Limb (tissue), 2 donors: ENCODE results near the gene NISCH.

ENCODE experiments used
- DNase-seq, 2 donors: peaks; one replicate each; pipeline ENCODE4 v3.0.0-alpha.2; 2016; ENCODE audit errors: extremely low spot score in 2 of 2

Gene NISCH

DNA sequence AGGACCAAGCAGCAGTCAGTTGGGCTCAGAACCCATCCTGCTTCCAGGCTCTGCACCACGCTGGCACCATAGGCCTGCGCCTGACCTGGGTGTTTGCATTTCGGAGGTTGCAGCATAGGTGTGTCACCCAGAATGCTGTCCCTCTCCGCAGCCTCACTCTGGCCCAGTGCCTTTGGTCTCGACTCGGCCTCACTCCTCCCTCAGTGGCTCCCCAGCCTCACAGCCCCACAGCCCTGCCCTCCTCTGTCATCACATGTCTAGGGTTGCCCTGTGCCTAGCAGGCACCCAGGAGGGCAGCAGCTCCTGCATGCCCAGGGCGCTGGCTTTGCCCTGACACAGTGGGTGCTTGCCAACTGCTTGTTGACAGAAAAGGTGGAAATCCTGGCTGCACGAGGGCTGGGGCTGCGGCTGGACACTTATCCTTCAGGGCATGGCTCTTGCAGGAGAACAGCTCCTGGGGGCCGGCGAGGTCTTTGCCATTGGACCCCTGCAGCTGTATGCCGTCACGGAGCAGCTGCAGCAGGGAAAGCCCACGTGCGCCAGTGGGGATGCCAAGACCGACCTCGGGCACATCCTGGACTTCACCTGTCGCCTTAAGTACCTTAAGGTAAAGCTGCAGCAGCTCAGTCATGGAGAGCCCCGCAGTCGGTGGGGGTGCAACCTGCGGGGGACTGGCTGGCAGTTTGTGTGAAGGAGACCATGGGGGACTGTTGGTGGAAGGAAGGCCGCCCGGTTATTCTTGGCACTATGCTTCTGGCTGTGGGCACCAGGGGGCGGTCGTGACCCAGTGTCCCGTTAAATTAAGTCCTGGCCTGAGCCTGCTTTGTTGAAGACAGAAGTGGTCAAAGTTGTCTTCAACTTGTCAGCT, 16.2 kb downstream of the NISCH start:
- peak in 1 of 2 donors; percentile 61 for DNase-seq

DNA sequence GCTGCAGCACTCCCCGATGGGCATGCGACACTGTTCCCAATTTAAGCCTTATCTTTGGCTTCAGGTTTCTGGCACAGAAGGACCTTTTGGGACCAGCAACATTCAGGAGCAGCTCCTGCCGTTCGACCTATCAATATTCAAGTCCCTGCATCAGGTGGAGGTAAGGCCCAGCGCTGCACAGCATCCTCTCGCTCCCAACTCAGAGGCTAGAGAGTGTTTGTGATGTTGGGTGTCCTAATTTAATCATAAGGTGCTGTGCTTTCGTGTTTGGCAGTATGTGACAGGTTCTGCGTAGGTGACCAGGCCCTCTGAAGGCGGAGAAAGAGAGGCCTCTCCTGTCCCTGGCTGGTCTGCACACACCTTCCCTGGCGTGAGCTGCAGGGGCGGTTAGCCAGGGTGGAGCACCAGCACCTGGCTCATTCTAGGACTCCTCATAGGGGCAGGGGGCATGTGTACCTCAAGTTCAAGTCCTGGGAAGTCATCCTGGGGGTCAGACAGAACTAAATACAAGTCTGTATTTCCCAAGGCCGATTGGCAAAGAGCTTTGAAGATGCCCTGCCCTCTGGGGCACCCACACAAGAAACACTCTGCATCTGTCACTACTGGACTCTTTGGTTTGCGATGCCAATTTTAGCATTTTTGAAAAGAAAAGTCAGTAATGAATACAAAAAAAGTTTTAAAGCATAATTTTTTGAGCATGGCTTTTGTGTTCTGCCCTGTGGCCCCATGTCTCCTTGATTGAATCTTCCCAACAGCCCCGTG, 17.0 kb downstream of the NISCH start:
- DNase-seq = no peak

DNA sequence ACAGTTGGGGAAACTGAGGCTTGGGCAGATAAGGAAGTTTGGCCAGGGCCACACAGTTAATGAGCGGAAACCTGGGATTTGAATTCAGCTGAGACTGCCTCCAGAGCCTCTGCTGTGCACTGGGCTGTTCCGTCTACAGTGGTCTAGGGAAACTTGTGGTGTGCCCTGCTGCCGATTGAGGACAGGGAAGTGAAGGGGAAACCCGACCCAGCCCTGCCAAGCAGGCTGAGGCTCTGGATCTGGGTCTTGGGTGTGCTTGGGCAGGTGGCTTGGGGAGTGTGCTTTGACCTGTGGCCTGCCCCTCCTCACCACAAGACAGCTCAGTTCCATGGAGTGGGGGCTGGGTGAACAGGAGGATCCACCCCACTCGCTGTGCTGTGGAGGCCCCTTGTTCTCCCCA, 17.6 kb downstream of the NISCH start:
- DNase-seq = no peak

DNA sequence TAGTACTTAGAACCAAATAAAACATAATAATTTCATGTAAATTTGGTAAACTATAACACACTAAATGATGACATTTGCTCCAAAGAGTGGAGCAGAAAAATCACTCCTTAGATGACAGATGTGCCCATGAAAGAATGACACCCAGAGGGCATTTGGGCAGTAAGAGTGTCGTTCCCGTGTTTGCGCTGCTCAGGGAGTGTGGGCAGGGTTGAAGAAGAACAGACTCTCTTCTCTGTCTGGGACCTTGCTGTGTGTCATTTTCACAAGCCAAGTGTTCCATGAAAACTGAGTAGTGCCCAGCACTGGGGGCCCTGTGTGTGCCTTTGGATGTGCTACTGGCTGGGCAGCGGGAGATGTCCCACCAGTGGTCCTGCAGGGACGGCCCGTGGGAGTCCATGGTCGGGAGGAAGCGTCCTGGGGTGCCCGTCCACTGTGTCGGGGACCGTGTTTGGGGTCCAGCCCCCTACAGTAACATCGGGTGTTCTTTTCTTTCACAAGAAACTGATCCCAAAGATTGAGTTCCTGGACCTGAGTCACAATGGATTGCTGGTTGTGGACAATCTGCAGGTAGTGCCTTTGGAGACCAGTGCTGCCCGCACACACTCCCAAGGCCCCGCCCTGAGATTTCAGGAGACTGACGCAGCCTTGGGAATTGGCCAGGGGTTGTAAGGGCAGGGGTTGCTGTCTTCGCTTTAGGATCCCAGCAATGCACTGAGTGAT, 21.8 kb downstream of the NISCH start:
- no peak for DNase-seq

DNA sequence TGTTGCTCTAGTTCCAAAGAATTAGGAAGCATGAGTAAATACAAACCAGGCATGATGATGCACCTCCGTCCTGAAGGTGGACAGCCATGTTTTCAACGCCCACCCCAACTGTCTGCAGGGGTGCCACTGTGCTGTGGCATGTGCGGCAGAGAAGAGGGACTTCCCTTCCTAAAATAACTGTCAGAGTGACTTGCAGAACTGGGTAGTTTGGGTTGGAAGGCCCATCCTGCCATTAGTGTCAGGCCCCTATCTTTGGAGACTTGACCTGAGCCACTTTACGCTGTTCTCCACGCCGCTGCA, 22.3 kb downstream of the NISCH start:
- DNase-seq = no peak

DNA sequence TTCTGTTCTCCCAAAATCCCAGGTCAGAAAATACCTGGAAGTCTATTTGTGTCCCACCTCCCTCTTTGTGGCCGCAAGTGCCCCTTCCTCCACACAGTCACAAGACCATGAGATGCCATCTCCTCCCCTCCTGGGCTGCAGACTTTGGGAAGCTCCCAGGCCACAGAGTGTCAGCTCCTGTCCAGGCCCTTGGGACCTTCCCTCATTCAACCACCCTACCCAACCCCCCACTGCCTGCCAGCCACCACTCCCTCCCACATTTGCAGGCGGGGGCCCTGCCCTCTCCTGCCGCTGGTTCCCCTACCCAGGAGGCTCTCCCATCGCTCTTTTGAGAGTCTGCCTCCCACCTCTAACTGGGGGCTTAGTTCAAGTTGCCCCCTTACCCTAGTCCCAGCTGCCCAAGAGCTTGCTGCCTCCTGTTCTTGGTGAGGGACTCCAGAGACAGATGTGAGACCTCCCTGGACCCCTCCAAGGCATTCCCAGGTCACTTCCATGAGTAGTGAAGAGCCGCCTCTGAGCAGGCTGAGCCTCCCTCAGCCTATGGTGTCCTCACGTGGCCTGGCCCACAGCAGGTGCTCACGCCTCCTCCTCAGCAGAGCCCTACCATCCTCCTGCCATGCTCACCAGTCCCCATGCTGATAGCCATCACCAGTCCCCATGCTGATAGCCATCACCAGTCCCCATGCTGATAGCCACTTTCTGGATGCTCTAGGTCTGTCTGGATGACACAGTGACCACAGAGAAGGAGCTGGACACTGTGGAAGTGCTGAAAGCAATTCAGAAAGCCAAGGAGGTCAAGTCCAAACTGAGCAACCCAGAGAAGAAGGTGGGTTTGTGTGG, 23.9 kb downstream of the NISCH start:
- DNase-seq = no peak

DNA sequence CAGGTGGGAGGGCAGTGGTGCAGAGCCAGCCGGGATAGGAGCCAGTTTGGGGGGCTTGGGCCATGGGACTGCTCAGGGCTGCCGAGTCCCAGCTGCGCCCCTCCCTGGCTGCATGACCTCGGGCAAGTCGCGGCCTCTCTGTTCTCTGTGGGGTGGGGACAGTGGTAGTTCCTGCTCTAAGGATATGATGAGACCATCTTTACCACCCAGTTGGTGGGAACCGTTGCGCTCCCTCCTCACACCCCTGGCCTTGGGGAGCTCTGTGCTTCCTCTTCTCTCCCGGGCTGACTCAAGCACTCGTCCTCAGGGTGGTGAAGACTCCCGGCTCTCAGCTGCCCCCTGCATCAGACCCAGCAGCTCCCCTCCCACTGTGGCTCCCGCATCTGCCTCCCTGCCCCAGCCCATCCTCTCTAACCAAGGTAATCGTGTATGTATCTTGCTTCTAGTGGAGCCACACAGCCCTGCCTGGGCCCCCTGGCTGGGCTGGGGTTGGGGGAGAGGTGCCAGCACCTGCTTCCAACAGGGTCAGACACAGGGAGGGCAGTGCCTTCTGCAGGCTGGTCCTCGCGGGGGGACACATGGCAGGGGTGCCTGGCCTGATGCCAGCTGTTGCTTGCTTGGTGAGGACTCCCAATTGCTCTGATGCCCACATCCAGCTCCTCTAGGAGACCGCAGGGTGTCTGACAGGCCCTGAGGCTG, 24.6 kb downstream of the NISCH start:
- no peak for DNase-seq

DNA sequence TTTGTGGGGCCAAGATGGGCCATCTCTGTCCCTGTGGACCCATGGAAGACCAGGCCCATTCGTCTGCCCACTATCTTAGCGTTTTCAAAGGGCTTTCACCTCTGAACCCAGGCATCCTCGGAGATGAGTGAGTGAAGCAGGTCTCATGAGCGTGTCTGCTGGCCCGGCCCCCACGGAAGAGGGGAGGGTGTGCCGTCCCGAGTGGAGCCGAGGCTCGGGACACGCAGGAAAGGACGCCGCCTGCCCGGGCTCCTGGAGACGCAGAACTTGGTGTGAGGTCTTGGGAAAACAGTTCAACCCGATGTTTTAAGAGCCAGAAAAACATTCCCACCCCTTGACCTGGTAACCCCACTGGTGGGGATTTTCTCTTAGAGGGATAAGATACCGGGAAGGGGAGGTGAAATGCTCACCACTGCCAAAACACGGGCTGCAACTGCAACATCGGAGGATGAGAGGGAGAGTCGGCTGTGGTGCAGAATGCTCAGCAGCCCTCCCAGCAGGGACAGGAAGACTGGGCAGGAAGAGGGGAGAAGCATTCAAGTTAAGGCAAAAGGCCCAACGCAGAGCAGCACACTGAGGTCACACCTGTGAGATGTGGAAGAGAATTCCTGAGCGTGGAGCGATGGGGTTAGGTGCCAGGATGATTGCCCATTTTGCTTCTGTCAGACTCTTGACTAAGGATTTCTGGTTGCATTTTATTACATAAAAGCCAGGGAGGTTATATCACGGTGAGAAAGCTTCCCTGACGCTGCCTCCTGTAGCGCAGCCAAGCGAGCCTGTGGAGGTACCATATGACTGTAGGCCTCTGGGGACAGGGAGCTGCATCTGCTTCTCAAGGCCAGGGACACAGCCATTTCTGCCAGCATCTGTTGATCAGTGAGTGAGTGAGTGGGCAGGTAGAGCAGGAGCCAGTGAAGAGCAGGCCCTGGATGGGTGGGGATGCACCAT, 25.6 kb downstream of the NISCH start:
- no peak for DNase-seq

DNA sequence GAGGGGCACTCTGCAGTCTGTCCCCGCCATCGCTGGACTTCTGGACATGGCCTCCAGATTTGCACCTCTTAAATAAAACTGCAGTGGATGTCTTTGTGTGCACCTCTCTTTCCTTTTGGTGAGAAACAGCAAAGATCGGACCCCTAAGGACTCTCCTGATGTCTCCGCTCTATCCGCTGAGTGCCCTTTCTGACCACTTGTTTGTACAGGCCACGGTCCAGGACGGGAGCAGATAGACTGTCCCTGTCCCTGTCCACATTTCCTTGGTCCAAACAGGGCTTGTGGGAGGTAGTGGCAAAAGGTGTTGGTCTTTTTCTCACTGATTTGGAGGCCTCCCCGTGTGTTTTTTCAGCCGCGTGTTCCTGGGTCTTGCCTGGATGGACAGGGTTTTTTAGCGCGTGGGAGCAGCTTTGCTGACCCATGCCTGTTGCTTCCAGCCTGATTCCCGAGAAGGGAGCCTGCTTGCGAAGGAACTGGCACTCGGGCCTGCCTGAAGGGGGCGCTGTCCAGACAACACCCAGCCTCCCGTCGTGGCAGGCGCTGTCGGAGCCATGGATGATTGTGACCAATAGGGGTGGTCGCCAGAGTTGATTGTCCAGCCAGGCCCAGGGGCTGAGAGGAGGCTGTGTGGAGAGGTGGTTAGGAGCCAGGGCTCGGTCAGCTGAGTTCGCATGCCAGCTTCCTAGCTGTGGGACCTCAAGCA, 26.6 kb downstream of the NISCH start:
- DNase-seq = no peak

DNA sequence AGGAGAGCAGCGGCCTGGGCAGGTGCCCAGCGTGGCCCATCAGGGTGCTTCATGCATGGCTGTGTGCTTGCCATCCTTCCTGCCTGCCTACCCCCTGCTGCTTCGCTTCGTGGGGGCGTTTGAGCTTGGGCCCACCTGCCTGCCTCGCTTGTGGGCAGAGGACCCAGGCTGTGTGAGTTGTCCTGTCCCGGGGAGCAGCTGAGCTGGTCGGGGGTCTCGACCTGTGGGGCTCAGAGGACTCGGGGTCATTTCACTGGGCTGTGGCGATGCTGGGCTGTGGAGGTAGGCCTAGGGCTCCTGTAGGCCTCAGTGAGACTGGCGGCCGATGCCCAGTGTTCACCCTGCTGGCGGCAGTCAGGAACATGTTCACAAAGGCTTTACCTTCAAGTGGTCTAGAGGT, 27.7 kb downstream of the NISCH start:
- no peak for DNase-seq

DNA sequence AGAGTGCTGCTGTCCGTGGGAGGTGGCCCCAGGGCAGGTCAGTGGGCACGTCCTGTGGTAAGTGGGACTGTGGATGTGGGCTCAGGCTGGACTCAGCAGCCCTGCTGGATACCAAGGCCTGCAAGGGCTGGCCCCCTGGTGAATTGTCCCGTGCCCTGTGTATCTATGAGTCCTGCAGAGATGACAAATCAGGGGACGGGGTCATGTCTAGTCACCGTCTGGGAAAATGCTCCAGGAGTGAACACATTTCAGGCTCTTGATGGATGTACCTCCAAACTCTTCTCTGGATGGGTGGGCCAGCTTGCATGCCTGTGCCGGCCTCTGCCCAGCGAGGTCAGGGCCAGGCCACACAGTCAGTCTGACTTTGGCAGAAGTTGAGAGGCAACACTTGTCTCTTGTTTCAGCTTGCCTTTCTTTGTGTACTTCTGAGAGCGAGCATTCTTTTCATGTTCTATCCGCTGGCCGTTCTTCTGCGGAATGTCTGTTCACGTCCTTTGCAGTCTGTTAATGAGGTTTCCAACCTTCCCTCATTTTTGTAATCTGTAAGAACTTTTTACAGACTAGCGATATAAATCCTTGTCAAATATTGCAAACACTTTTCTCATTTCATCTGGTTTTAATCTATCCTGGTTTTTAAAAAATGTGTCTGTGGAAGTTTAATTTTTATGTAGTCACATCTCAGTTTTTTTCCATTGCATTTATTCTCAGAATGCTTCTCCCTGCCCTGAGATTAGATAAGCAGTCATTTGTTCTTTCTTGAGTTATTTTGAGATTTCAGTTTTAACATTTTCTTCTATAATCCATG, 28.4 kb downstream of the NISCH start:
- DNase-seq = peak in 1 of 2 donors; percentile 38

DNA sequence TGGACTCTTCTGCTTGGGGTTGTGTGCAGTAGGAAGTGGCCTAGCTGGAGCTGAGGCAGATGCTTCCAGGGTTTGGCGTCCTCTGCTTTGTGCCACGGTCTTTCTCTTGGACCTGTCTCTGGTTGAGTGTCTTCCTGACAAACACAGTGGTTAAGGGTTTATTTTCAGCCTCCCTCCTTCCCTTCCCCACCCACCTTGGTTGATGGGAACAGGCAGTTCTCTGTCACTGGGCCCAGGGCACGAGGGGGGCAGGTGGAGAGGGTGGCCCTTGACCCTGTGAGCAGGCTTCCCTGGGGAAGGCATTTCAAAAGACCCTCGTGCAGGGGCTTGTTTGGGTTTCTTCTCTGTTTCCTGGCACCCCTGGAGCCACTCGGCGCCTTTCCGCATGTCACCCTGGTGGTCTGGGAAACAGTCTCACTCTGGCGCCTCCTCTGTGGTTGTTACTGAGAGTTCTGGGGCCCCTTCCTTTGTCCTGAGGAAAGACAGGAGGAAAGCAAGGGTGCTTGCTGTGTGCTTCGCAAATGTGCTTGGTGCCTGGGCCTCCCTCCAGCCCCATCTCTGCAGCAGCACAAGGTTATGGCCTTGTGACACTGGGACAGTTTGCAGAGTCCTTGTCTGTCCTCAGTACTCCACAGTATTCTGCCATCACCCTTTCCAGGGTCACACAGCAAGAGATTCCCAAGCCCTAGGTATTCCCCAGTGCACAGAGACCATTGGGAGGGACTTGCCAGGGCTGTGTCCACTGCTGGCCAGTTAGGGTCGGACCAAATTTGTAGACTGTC, 29.5 kb downstream of the NISCH start:
- no peak for DNase-seq

DNA sequence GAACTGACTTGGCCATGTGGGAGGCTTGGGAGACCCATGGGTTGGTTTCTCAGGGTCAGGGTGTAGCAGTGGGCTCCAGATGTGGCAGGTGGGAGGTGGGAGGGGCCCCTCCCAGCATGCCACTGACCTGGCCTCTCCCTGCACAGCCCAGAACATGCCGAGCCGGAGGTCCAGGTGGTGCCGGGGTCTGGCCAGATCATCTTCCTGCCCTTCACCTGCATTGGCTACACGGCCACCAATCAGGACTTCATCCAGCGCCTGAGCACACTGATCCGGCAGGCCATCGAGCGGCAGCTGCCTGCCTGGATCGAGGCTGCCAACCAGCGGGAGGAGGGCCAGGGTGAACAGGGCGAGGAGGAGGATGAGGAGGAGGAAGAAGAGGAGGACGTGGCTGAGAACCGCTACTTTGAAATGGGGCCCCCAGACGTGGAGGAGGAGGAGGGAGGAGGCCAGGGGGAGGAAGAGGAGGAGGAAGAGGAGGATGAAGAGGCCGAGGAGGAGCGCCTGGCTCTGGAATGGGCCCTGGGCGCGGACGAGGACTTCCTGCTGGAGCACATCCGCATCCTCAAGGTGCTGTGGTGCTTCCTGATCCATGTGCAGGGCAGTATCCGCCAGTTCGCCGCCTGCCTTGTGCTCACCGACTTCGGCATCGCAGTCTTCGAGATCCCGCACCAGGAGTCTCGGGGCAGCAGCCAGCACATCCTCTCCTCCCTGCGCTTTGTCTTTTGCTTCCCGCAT, 31.8 kb downstream of the NISCH start:
- DNase-seq = no peak

DNA sequence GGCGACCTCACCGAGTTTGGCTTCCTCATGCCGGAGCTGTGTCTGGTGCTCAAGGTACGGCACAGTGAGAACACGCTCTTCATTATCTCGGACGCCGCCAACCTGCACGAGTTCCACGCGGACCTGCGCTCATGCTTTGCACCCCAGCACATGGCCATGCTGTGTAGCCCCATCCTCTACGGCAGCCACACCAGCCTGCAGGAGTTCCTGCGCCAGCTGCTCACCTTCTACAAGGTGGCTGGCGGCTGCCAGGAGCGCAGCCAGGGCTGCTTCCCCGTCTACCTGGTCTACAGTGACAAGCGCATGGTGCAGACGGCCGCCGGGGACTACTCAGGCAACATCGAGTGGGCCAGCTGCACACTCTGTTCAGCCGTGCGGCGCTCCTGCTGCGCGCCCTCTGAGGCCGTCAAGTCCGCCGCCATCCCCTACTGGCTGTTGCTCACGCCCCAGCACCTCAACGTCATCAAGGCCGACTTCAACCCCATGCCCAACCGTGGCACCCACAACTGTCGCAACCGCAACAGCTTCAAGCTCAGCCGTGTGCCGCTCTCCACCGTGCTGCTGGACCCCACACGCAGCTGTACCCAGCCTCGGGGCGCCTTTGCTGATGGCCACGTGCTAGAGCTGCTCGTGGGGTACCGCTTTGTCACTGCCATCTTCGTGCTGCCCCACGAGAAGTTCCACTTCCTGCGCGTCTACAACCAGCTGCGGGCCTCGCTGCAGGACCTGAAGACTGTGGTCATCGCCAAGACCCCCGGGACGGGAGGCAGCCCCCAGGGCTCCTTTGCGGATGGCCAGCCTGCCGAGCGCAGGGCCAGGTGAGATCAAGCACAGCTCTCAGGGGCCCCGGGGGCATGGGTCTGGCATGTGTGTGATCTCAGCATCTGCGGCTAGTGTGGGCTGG, 32.6 kb downstream of the NISCH start:
- no peak for DNase-seq

DNA sequence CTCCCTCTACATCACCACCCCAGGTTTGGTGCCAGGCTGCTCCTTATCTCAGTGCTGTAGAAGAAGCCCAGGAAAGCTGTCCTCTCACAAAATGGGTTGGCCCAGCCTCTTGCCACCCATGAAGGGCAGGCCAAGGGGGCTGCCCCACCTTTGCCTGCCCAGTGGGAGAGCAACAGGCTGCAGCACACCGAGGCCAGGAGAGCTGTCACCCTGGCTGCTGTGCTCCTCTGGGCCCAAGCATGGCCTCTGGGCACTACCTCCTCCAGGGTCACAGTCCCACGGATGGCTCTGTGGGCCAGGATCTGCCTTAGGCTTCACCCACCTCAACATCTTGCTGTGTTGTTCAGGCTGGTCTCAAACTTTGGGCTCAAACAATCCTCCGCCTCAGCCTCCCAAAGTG, 33.3 kb downstream of the NISCH start:
- no peak for DNase-seq

DNA sequence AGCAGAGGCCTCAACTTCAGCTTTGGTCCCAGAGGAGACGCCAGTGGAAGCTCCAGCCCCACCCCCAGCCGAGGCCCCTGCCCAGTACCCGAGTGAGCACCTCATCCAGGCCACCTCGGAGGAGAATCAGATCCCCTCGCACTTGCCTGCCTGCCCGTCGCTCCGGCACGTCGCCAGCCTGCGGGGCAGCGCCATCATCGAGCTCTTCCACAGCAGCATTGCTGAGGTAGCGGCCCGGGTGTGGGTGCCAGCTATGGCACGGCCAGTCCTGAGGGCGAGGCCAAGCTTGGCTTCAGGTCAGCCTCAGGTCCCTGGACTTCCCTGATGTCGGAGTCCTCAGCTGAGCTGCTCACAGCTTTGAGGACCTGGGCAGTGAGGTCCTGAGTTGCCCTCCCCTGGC, 34.0 kb downstream of the NISCH start:
- no peak for DNase-seq
